Activated CD4-positive, alpha-beta T cell treated with anti-CD3 and anti-CD28 coated beads for 36 hours (primary cell): Measurements from ENCODE around the gene CHCHD1. TPM values are rescaled to one million over a fixed set of nuclear protein-coding genes. Genes with fewer than 3 reads are reported as not detected.
A peak's percentile ranks its signal among the peaks of the same experiment; 100 is the strongest.
"Not testable (repeated sequence)": the region's sequence is repeated elsewhere in the genome, so short reads cannot be mapped to it uniquely, and the experiment has no call there.

ENCODE experiments used
- ATAC-seq: fragments of 200-7000 bp; cut with Tn5 transposase; one replicate; pipeline ENCODE4 v1.10.0; 2021; ENCODE audit warnings: mild to moderate bottlenecking, moderate library complexity
- CTCF ChIA-PET: fragments of 350-600 bp; sonication (Branson Sonifier 250); formaldehyde crosslinking; loops from one replicate; lab custom pipeline; 2021; ENCODE audit warnings: antibody characterized with exemption; lab: Charles Lee
- POLR2A ChIA-PET: fragments of 350-600 bp; sonication (Branson Sonifier 250); formaldehyde crosslinking; loops from one replicate; lab custom pipeline; 2021; ENCODE audit warnings: antibody characterized with exemption, inconsistent platforms; lab: Charles Lee
- DNase-seq: peaks from one replicate; pipeline ENCODE4 v3.0.0-alpha.2; 2020
- H3K27ac Mint-ChIP-seq: one replicate; pipeline ENCODE4 v1.8.0; 2021; ENCODE audit warnings: mixed read lengths
- H3K27me3 Mint-ChIP-seq: one replicate; pipeline ENCODE4 v1.8.0; 2021; ENCODE audit warnings: mixed read lengths
- H3K36me3 Mint-ChIP-seq: one replicate; pipeline ENCODE4 v1.8.0; 2021; ENCODE audit warnings: low read depth, mixed read lengths
- H3K4me1 Mint-ChIP-seq: one replicate; pipeline ENCODE4 v1.8.0; 2021; ENCODE audit warnings: mixed read lengths
- H3K4me3 Mint-ChIP-seq: one replicate; pipeline ENCODE4 v1.8.0; 2021; ENCODE audit warnings: mild to moderate bottlenecking, moderate library complexity, mixed read lengths
- H3K9me3 Mint-ChIP-seq: one replicate; pipeline ENCODE4 v1.8.0; 2021; ENCODE audit warnings: low read depth, mixed read lengths
- intact Hi-C, 2 experiments: fragments of 100-400 bp; cut with DNase I in 1 of 2; cut with micrococcal nuclease in 1 of 2; formaldehyde crosslinking; loops; one replicate each; pipeline versions ENCODE4 v1.14.2 to v1.15.1; 2022 to 2024; cut with DNase I, micrococcal nuclease
- total RNA-seq, 2 experiments: library from RNA; stranded (reverse); gene quantifications; one replicate each; pipeline ENCODE4 v1.2.3, GENCODE V29; 2021

CHCHD1 gene
- total RNA-seq, 2 experiments from 2014 or later: 12.7 to 37.1 TPM

DNA sequence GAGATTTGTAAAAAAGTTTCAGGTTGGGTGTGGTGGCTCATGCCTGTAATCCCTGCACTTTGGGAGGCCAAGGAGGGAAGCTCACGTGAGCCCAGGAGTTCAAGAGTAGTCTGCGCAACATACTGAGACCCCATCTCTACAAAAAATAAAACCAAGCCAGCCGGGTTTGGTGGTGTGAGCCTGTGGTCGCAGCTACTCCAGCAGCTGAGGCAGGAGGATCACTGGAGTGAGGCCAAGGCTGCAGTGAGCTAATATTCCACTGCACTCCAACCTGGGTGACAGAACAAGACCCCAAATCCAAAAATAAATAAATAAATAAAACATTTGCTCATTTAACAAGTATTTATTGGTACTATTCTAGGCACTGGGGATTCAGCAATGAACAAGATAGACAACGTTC lies 1.5 kb upstream of the CHCHD1 start:
- peak overlapping the region; percentile 61 for H3K27ac Mint-ChIP-seq
- DNase-seq: no peak
- ATAC-seq: no peak
- ChIA-PET POLR2A (interaction anchor here (0.6 to 1.3 kb wide), 4 partner anchors 10 to 278 kb away, joined by 3 read pairs; no protein-coding TSS in a partner anchor), CTCF (interaction anchor here (0.7 to 2.0 kb wide), 2 partner anchors 8 to 15 kb away, joined by 4 to 22 read pairs; a partner anchor contains a TSS)
- no peaks in the 10 kb centered on the region for H3K9me3 Mint-ChIP-seq
- H3K4me3 Mint-ChIP-seq: peak overlapping the region; percentile 82
- H3K27me3 Mint-ChIP-seq: no peaks in the 10 kb centered on the region
- peaks cover 53% of the 10 kb centered on the region for H3K4me1 Mint-ChIP-seq
- peaks cover 28% of the 10 kb centered on the region for H3K36me3 Mint-ChIP-seq
- intact Hi-C loops: loop anchor here in 1 of 2 experiments (10.0 kb wide), 1 partner anchor 1334 kb away; the partner anchor contains the start of gene SAMD8

DNA sequence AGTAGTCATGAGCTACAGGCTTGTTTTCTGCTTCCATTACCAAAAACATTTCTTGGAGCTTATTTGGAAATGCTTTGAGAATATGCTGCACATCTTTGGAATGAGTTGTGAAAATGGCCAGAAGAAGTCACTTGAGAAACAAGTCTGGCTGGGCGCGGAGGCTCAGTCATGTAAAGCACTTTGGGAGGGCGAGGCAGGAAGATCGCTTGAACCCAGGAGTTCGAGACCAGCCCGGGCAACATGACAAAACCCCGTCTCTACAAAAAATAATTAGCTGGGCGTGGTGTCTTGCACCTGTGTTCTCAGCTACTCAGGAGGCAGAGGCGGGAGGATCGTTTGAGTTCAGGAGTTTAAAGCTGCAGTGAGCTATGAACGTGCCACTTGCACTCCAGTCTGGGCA lies 882 bp upstream of the CHCHD1 start:
- H3K36me3 Mint-ChIP-seq: peaks cover 22% of the 10 kb centered on the region
- no peaks in the 10 kb centered on the region for H3K9me3 Mint-ChIP-seq
- ATAC-seq: no peak
- intact Hi-C loops: loop anchor here (1.0 to 10.0 kb wide), 3 partner anchors 9 to 1334 kb away; partner anchors contain the start of gene SAMD8 (in 1 of the 2)
- peaks cover 47% of the 10 kb centered on the region for H3K4me1 Mint-ChIP-seq
- peak overlapping the region; percentile 61 for H3K27ac Mint-ChIP-seq
- DNase-seq: peak; percentile 34
- H3K27me3 Mint-ChIP-seq: no peaks in the 10 kb centered on the region
- ChIA-PET CTCF (interaction anchor here (0.6 to 2.0 kb wide), 4 partner anchors 9 to 98 kb away, joined by 3 to 22 read pairs (median 4); a partner anchor contains a TSS), POLR2A (interaction anchor here (1.1 to 1.8 kb wide), 3 partner anchors 11 to 30 kb away, joined by 3 to 5 read pairs (median 3); no protein-coding TSS in a partner anchor)
- peak overlapping the region; percentile 82 for H3K4me3 Mint-ChIP-seq

DNA sequence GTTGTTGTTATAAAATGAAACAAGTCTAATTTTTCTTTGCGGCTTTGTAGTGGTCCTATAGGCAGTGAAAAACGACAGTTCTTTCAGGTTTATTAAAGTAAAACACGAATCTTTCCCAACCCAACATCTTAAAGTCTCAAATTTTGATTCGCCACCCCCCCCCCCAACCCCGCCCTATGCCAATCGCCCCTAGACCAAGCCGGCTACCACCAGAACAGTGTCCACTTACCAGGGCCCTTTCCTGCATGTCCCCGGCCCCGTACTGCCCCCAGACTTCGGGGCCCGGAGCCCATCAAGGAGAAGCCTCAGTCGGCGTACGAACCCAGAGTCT lies 335 bp upstream of the CHCHD1 start:
- ATAC-seq (no peak), DNase-seq (no peak)
- CTCF ChIA-PET: interaction anchor here (0.5 to 2.0 kb wide), 5 partner anchors 9 to 98 kb away, joined by 3 to 22 read pairs (median 4); a partner anchor contains a TSS
- H3K4me3 Mint-ChIP-seq: peak overlapping the region; percentile 82
- peak overlapping the region; percentile 97 for H3K27ac Mint-ChIP-seq
- intact Hi-C loops: loop anchor here (1.0 to 10.0 kb wide), 3 partner anchors 9 to 1333 kb away; partner anchors contain the start of gene SAMD8 (in 1 of the 2)
- peaks cover 21% of the 10 kb centered on the region for H3K36me3 Mint-ChIP-seq
- peaks cover 51% of the 10 kb centered on the region for H3K4me1 Mint-ChIP-seq
- POLR2A ChIA-PET: interaction anchor here (0.6 to 1.8 kb wide), 6 partner anchors 9 to 51 kb away, joined by 3 to 5 read pairs (median 3); no protein-coding TSS in a partner anchor
- H3K9me3 Mint-ChIP-seq: no peaks in the 10 kb centered on the region
- no peaks in the 10 kb centered on the region for H3K27me3 Mint-ChIP-seq

DNA sequence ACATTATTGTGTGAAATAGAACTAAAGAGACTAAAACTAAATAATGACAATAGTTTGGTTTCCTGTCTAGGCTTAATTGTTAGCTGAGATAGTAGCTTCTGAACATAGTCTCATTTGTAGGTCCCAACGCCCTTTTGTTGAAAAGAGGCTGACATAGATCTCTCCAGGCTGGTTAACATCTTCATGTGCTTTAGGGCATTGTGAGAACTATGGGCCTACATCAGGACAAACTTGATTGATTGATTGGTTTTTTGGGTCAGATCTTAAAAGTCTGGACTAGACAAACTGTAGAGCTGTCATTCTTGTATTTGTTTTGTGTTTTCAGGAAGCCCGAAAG lies 869 bp downstream of the CHCHD1 start:
- Mint-ChIP-seq H3K4me1 (peaks cover 51% of the 10 kb centered on the region), H3K27me3 (no peaks in the 10 kb centered on the region)

DNA sequence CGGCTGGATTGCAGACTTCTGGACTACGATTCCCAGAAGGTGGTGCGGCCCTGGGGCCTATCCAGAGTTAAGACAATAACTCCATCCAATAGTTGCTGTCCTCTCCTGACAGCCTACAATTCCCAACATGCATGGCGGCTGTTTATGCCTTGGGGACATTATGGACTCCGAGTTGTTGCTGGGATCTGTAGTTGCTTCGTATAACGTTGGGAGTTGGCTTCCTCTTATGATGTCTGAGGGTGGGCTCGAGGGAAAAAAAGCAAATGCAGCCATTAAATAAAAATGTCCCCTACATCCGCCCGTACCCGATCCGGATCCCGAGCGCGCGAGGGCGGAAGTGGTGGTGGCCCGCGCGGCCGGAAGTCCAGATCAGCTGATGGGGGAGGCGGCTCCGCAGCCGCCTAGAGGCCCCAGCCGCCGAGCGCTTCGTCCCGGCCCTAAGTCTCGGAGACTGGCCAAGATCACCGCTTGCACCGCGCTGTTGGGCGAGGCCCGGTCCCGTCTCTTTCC lies 3.4 kb downstream of the CHCHD1 start, which contains the start of gene ZSWIM8:
ZSWIM8 (plus strand) TSS at position 396 of the 510 bp plus-strand sequence. CDS start 273 bp downstream, outside the sequence.
- no peaks in the 10 kb centered on the region for H3K9me3 Mint-ChIP-seq
- H3K4me1 Mint-ChIP-seq: peaks cover 46% of the 10 kb centered on the region
- ATAC-seq (peak; percentile 85), DNase-seq (peak; percentile 90)
- CTCF ChIA-PET: interaction anchor here (2.2 kb wide), 1 partner anchor 12 kb away, joined by 12 read pairs; a partner anchor contains a TSS
- no peaks in the 10 kb centered on the region for H3K27me3 Mint-ChIP-seq
- peak within 1 kb of the TSS; percentile 98 for H3K27ac Mint-ChIP-seq
- H3K4me3 Mint-ChIP-seq: peak within 1 kb of the TSS; percentile 83
- POLR2A ChIA-PET: interaction anchor here (0.9 to 1.8 kb wide), 4 partner anchors 12 to 25 kb away, joined by 3 to 9 read pairs (median 4); no protein-coding TSS in a partner anchor
- intact Hi-C loops: loop anchor here (1.0 to 10.0 kb wide), 10 partner anchors 13 to 1447 kb away; partner anchors contain the start of genes NDST2 (in 2 of the 2), SEC24C (in 2 of the 2), AP3M1 (in 1 of the 2) and ECD (in 1 of the 2)
- H3K36me3 Mint-ChIP-seq: peaks cover 18% of the 10 kb centered on the region

More for the DNA sequence above, 869 bp downstream of the CHCHD1 start:
- Mint-ChIP-seq H3K9me3 (no peaks in the 10 kb centered on the region), H3K4me3 (peak overlapping the region; percentile 82), H3K36me3 (peaks cover 13% of the 10 kb centered on the region), H3K27ac (peak overlapping the region; percentile 97)
- POLR2A ChIA-PET: no interaction called here
- intact Hi-C loops: loop anchor here in 1 of 2 experiments (1.0 to 10.0 kb wide), 3 partner anchors 97 to 1332 kb away; partner anchors contain the start of genes PPP3CB and SAMD8
- CTCF ChIA-PET: interaction anchor here (0.8 to 2.4 kb wide), 3 partner anchors 11 to 26 kb away, joined by 3 to 11 read pairs (median 4); a partner anchor contains a TSS
- no peak for DNase-seq
- ATAC-seq: no peak

DNA sequence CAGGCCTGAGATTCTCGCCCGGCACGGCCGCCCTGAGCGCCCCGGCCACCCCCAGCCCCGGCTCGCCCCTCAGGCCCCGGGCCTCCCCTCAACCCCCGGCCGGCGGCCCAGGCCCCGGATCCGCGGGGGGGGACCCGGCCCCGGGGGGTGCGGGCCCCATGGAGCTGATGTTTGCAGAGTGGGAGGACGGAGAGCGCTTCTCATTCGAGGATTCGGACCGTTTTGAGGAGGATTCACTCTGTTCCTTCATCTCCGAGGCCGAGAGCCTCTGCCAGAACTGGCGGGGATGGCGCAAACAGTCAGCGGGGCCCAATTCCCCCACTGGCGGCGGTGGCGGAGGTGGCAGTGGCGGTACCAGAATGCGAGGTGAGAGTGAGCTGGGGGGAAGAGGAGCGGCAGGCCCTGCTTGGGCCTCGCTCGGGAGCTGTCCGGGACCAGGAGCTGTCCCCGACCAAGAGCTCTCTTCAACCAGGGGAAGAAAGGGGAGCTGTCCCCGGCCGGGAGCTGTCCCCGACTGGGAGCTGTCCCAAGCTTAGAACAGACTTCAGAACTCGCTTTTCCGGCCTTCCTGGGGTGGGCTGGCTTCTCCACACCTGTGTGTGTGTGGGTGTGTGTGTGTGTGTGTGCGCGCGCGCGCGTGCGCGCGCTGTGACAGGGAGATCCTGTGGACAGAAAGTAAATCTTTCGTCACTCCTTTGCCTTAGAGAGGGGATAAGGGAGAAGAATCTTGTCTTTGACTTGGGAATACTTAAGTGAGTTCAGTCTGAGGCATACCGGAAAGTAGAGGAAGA lies 4.1 kb downstream of the CHCHD1 start:
- DNase-seq (peak; percentile 69), ATAC-seq (peak; percentile 4)
- Mint-ChIP-seq H3K27me3 (no peaks in the 10 kb centered on the region), H3K9me3 (no peaks in the 10 kb centered on the region), H3K4me1 (peaks cover 39% of the 10 kb centered on the region), H3K4me3 (peak overlapping the region; percentile 83), H3K27ac (peak overlapping the region; percentile 98), H3K36me3 (peaks cover 19% of the 10 kb centered on the region)
- ChIA-PET CTCF (interaction anchor here (0.6 to 2.2 kb wide), 3 partner anchors 13 to 171 kb away, joined by 3 to 12 read pairs (median 4); a partner anchor contains a TSS), POLR2A (interaction anchor here (0.6 to 1.2 kb wide), 8 partner anchors 12 to 54 kb away, joined by 3 to 9 read pairs (median 3); no protein-coding TSS in a partner anchor)
- intact Hi-C loops: loop anchor here (1.0 to 10.0 kb wide), 11 partner anchors 14 to 1446 kb away; partner anchors contain the start of genes NDST2 (in 2 of the 2), SEC24C (in 2 of the 2), AP3M1 (in 1 of the 2) and ECD (in 1 of the 2)

DNA sequence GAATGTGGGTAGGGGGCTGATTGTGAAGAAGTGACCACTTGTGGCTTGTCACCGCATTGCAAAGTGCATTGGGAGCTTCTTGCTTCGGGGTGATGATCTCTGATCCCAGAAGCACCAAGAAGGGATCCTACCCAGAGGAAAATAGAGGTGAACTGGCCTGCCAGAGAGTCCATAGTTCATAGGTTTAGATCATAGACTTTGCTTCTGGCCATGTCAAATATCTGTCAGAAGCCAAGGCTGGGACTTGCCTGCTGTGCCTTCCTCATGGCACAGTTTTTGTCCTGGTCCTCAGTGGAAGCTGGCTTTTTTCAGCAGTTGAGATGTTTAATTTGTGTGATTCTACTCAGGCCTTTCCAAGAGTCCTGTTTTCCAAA lies 4.7 kb downstream of the CHCHD1 start:
- ChIA-PET POLR2A (interaction anchor here (0.6 to 1.2 kb wide), 6 partner anchors 14 to 55 kb away, joined by 3 to 9 read pairs (median 3); no protein-coding TSS in a partner anchor), CTCF (interaction anchor here (0.6 to 2.2 kb wide), 3 partner anchors 13 to 170 kb away, joined by 3 to 12 read pairs (median 4); a partner anchor contains a TSS)
- Mint-ChIP-seq H3K27ac (peak overlapping the region; percentile 84), H3K9me3 (no peaks in the 10 kb centered on the region), H3K4me1 (peaks cover 38% of the 10 kb centered on the region), H3K4me3 (peak overlapping the region; percentile 83), H3K36me3 (peaks cover 25% of the 10 kb centered on the region), H3K27me3 (no peaks in the 10 kb centered on the region)
- no peak for DNase-seq
- ATAC-seq: no peak
- intact Hi-C loops: loop anchor here in 1 of 2 experiments (1.0 to 10.0 kb wide), 4 partner anchors 290 to 1446 kb away; partner anchors contain the start of genes ECD, FAM149B1, PPP3CB and SAMD8

DNA sequence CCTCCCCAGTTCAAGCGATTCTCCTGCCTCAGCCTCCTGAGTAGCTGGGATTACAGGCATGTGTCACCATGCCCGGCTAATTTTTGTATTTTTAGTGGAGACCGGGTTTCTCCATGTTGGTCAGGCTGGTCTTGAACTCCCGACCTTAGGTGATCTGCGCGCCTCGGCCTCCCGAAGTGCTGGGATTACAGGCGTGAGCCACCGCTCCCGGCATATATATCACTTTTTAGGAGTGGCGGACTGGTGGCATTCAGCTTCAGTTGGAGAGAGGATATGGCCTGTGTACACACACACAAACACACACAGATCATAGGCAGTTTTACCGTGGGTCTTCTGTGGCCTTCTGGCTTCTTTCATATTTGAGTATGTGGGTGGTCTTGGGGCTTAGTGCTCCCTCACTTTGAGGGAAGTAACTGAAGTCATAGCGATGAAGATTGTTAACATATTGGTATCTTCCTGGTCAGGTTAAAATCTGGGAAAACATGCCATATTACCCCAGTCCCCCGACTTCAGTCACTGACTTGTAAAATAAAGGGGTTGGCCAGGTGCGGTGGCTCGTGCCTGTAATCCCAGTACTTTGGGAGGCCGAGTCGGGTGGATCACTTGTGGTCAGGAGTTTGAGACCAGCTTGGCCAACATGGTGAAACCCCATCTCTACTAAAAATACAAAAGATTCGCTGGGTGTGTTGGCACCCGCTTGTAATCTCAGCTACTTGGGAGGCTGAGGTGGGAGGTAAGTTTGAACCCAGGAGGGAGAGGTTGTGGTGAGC lies 5.4 kb downstream of the CHCHD1 start:
- DNase-seq, H3K27me3 Mint-ChIP-seq, ATAC-seq, H3K9me3 Mint-ChIP-seq: not testable (repeated sequence)
- H3K36me3 Mint-ChIP-seq: peaks cover 26% of the 10 kb centered on the region
- H3K27ac Mint-ChIP-seq: peak overlapping the region; percentile 26
- ChIA-PET POLR2A (interaction anchor here (1.0 kb wide), 1 partner anchor 56 kb away, joined by 3 read pairs; no protein-coding TSS in a partner anchor), CTCF (interaction anchor here (0.9 to 2.2 kb wide), 2 partner anchors 14 to 58 kb away, joined by 3 to 12 read pairs; a partner anchor contains a TSS)
- peaks cover 38% of the 10 kb centered on the region for H3K4me1 Mint-ChIP-seq
- intact Hi-C loops: loop anchor here in 1 of 2 experiments (5.0 to 10.0 kb wide), 3 partner anchors 620 to 1445 kb away; partner anchors contain the start of genes ECD, FAM149B1 and SAMD8
- peak overlapping the region; percentile 83 for H3K4me3 Mint-ChIP-seq

DNA sequence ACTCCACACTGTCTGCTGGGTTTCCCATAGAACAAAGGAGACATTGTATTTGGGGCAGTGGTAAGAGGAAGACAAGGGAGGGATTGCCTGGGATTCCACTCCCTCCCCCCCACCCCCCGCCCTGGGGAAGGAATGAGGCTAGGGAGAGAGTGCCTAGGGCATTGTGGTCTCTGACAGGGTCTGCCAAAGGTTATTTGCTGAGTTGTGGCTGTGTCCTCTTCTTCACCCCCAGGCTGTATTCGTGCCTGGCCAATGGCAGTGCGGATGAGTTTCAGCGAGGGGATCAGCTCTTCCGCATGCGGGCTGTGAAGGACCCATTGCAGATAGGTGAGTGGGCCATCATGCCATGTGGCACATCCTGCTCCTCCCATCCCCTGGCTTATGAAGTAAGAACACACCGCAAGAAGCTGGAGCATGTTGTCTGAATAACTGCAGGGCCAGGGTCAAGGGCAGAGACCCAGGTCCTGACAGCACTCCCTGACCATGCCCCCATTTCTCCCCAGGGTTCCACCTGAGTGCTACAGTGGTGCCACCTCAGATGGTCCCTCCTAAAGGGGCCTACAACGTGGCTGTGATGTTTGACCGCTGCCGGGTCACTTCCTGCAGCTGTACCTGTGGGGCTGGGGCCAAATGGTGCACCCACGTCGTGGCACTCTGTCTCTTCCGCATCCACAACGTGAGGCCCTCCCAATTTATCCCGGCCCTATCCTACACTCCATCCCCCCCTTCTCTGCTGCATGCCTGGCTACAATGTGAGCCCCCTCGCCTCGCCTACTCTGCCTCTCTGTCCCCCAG lies 7.2 kb downstream of the CHCHD1 start:
- ChIA-PET CTCF (interaction anchor here (0.6 kb wide), 1 partner anchor 91 kb away, joined by 3 read pairs; no protein-coding TSS in a partner anchor), POLR2A (interaction anchor here (0.9 kb wide), 1 partner anchor 20 kb away, joined by 3 read pairs; no protein-coding TSS in a partner anchor)
- no peak for ATAC-seq
- H3K27ac Mint-ChIP-seq: no peak overlapping the region
- no peaks in the 10 kb centered on the region for H3K27me3 Mint-ChIP-seq
- H3K9me3 Mint-ChIP-seq: no peaks in the 10 kb centered on the region
- H3K36me3 Mint-ChIP-seq: peaks cover 29% of the 10 kb centered on the region
- intact Hi-C loops: loop anchor here in 1 of 2 experiments (5.0 to 10.0 kb wide), 3 partner anchors 622 to 1443 kb away; partner anchors contain the start of genes ECD, FAM149B1 and SAMD8
- H3K4me1 Mint-ChIP-seq: peaks cover 25% of the 10 kb centered on the region
- no peak for DNase-seq
- H3K4me3 Mint-ChIP-seq: no peak overlapping the region
